Gastroesophageal sphincter (tissue), 4 donors: ENCODE data around the gene CDKL2. TPM values are rescaled to one million over a fixed set of nuclear protein-coding genes. Genes with fewer than 3 reads are reported as not detected.

ENCODE experiments used
- ATAC-seq: fragments of 150-250 bp; one replicate; pipeline ENCODE4 v1.9.1; 2016; ENCODE audit warnings: mild to moderate bottlenecking, moderate library complexity
- H3K27ac ChIP-seq, 4 donors: fragments of 200-600 bp; sonication (generic) in 3 of 4; 1 replicate in 3 of 4; 2 replicates in 1 of 4; pipeline ENCODE4 v1.5.1; 2016 to 2019
- H3K27me3 ChIP-seq: fragments of 200-600 bp; sonication (generic); one replicate; pipeline ENCODE4 v1.5.1; 2019
- H3K36me3 ChIP-seq, 2 donors: fragments of 200-600 bp; sonication (generic); one replicate each; pipeline ENCODE4 v1.5.1; 2019; ENCODE audit warnings: control low read depth in 1 of 2
- H3K4me1 ChIP-seq, 3 donors: fragments of 200-600 bp; sonication (generic); 1 replicate in 2 of 3; 2 replicates in 1 of 3; pipeline ENCODE4 v1.5.1; 2016 to 2019; ENCODE audit warnings: control low read depth in 2 of 3
- H3K4me3 ChIP-seq, 2 donors: fragments of 200-600 bp; sonication (generic); one replicate each; pipeline ENCODE4 v1.5.1; 2019; ENCODE audit warnings: mild to moderate bottlenecking in 1 of 2, moderate library complexity in 1 of 2
- H3K9me3 ChIP-seq, 3 donors: fragments of 200-600 bp; sonication (generic); one replicate each; pipeline ENCODE4 v1.5.1; 2017 to 2019; ENCODE audit warnings: control low read depth in 2 of 3
- CTCF ChIP-seq, 4 experiments: fragments of 200-600 bp in 2 of 4; fragments of 450-650 bp in 2 of 4; sonication (generic) in 1 of 4; IDR thresholded peaks; one replicate each; pipeline ENCODE4 v1.5.1; 2017 to 2019; ENCODE audit warnings: antibody characterized with exemption in 4 of 4, mild to moderate bottlenecking in 2 of 4, moderate library complexity in 2 of 4
- EP300 ChIP-seq: sonication (generic); formaldehyde crosslinking; IDR thresholded peaks from one replicate; pipeline ENCODE4 v1.6.1; 2017; ENCODE audit warnings: antibody characterized with exemption, mild to moderate bottlenecking
- POLR2A ChIP-seq, 2 donors: fragments of 450-650 bp; IDR thresholded peaks; one replicate each; pipeline ENCODE4 v1.6.1; 2017; ENCODE audit warnings: antibody characterized with exemption in 2 of 2, mild to moderate bottlenecking in 2 of 2, moderate library complexity in 1 of 2
- POLR2AphosphoS5 ChIP-seq: sonication (generic); formaldehyde crosslinking; IDR thresholded peaks from one replicate; pipeline ENCODE4 v1.6.1; 2017; ENCODE audit warnings: antibody characterized with exemption
- WGBS, 2 donors: methylation state at CpG; one replicate each; pipeline ENCODE4 v1.1.5; 2018; ENCODE audit warnings: low coverage in 1 of 2; 5-methylcytosine and 5-hydroxymethylcytosine counted together
- total RNA-seq, 4 donors: library from RNA; depleted of rRNA; stranded (reverse); fragments of >200 nt; gene quantifications; one replicate each; pipeline ENCODE4 v1.1.0, GENCODE V29; 2016

CDKL2 gene
- total RNA-seq, 4 donors from 2014 or later = 3.9 to 8.1 (median 6.0) TPM

- Histone ChIP-seq H3K36me3 (no peaks in the 10 kb centered on the region), H3K9me3 (no peaks in the 10 kb centered on the region), H3K27ac (no peak overlapping the region)
Observed at GRCh38 chr4:75621715-75622114, 8.6 kb downstream of the CDKL2 start.

GRCh38 chr4:75612306-75612705 is 18.0 kb downstream of the CDKL2 start:
- H3K27me3 ChIP-seq = no peaks in the 10 kb centered on the region
- H3K36me3 ChIP-seq = peaks cover 0 to 6% of the 10 kb centered on the region in 2 donors
- no peak overlapping the region for H3K27ac ChIP-seq
- no peak for ATAC-seq
- H3K9me3 ChIP-seq = no peaks in the 10 kb centered on the region
- 80 to 89% methylated on average over 1 of the region's 1 CpG for WGBS, 2 donors
- no peak for TF ChIP-seq CTCF (IDR thresholded peaks at IDR 0.05)
- TF ChIP-seq POLR2A (IDR thresholded peaks at IDR 0.05) = no peak
- no peak for TF ChIP-seq POLR2AphosphoS5
- TF ChIP-seq EP300 = no peak
- H3K4me3 ChIP-seq = no peak overlapping the region
- no peaks in the 10 kb centered on the region for H3K4me1 ChIP-seq

More at GRCh38 chr4:75621715-75622114, 8.6 kb downstream of the CDKL2 start:
- ATAC-seq = no peak
- Histone ChIP-seq H3K4me3 (no peak overlapping the region), H3K4me1 (no peaks in the 10 kb centered on the region), H3K27me3 (no peaks in the 10 kb centered on the region)
- TF ChIP-seq POLR2A (IDR thresholded peaks at IDR 0.05) (no peak), EP300 (no peak), CTCF (IDR thresholded peaks at IDR 0.05) (no peak), POLR2AphosphoS5 (no peak)

GRCh38 chr4:75605928-75606327 is 24.4 kb downstream of the CDKL2 start:
- H3K4me3 ChIP-seq = no peak overlapping the region
- no peaks in the 10 kb centered on the region for H3K4me1 ChIP-seq
- no peaks in the 10 kb centered on the region for H3K27me3 ChIP-seq
- ATAC-seq = no peak
- no peaks in the 10 kb centered on the region for H3K9me3 ChIP-seq
- H3K27ac ChIP-seq = no peak overlapping the region
- TF ChIP-seq POLR2A (IDR thresholded peaks at IDR 0.05) (no peak), EP300 (no peak), POLR2AphosphoS5 (no peak), CTCF (IDR thresholded peaks at IDR 0.05) (no peak)
- WGBS, 2 donors = 90 to 100% methylated on average over 4 of the region's 4 CpGs
- peaks cover 0 to 18% of the 10 kb centered on the region in 2 donors for H3K36me3 ChIP-seq

GRCh38 chr4:75599647-75600046 is 30.7 kb downstream of the CDKL2 start:
- no peak for ATAC-seq
- no peaks in the 10 kb centered on the region for H3K27me3 ChIP-seq
- H3K4me1 ChIP-seq = no peaks in the 10 kb centered on the region
- WGBS, 2 donors = 92 to 97% methylated on average over 4 of the region's 4 CpGs
- TF ChIP-seq POLR2A (IDR thresholded peaks at IDR 0.05) = no peak
- TF ChIP-seq EP300 = no peak
- no peak for TF ChIP-seq POLR2AphosphoS5
- TF ChIP-seq CTCF (IDR thresholded peaks at IDR 0.05) = no peak
- peaks cover 0 to 45% of the 10 kb centered on the region in 2 donors for H3K36me3 ChIP-seq
- no peak overlapping the region for H3K27ac ChIP-seq
- no peak overlapping the region for H3K4me3 ChIP-seq
- no peaks in the 10 kb centered on the region for H3K9me3 ChIP-seq

- no peaks in the 10 kb centered on the region for H3K9me3 ChIP-seq
- 69 to 84% methylated on average over 3 of the region's 3 CpGs for WGBS, 2 donors
- H3K4me3 ChIP-seq = no peak overlapping the region
- no peak overlapping the region for H3K27ac ChIP-seq
- H3K36me3 ChIP-seq = peaks cover 0 to 45% of the 10 kb centered on the region in 2 donors
- TF ChIP-seq POLR2AphosphoS5 (no peak), POLR2A (IDR thresholded peaks at IDR 0.05) (no peak), EP300 (no peak), CTCF (IDR thresholded peaks at IDR 0.05) (no peak)
- H3K4me1 ChIP-seq = no peaks in the 10 kb centered on the region
- no peak for ATAC-seq
- no peaks in the 10 kb centered on the region for H3K27me3 ChIP-seq
Observed at GRCh38 chr4:75598390-75598789, 31.9 kb downstream of the CDKL2 start.
